Erythroblast (primary cell): ENCODE measurements around the gene SMAD6.

Experiments
- DNase-seq, 2 experiments: peaks; one replicate each; lab custom pipeline; 2025; lab: John Stamatoyannopoulos, UW
- GATA1 ChIP-seq: IDR thresholded peaks from 2 replicates; pipeline ENCODE4 v1.6.1; 2011; ENCODE audit warnings: low read depth, mild to moderate bottlenecking, control low read depth, low read length, moderate library complexity
- POLR2A ChIP-seq: IDR thresholded peaks from 2 replicates; pipeline ENCODE4 v1.6.1; 2011; ENCODE audit warnings: mild to moderate bottlenecking, low read length

The SMAD6 gene

GRCh38 chr15:66763186-66764071 is 61.4 kb downstream of the SMAD6 start:
- TF ChIP-seq POLR2A, result no peak
- no peak for TF ChIP-seq GATA1
- DNase-seq, result no peak

- DNase-seq, result no peak
- TF ChIP-seq GATA1 (no peak), POLR2A (no peak)
Measured at GRCh38 chr15:66764072-66764786, 62.2 kb downstream of the SMAD6 start.

GRCh38 chr15:66765478-66766281 is 63.6 kb downstream of the SMAD6 start:
- DNase-seq, result no peak
- TF ChIP-seq POLR2A (no peak), GATA1 (no peak)

GRCh38 chr15:66766282-66767230 is 64.5 kb downstream of the SMAD6 start:
- no peak for TF ChIP-seq GATA1
- TF ChIP-seq POLR2A, result no peak
- DNase-seq, result no peak

GRCh38 chr15:66767240-66767659 is 65.2 kb downstream of the SMAD6 start:
- no peak for DNase-seq
- TF ChIP-seq GATA1, result no peak
- no peak for TF ChIP-seq POLR2A

- TF ChIP-seq GATA1, result no peak
- no peak for DNase-seq
Measured at GRCh38 chr15:66768987-66769386, 67.0 kb downstream of the SMAD6 start.

- no peak for DNase-seq
- TF ChIP-seq GATA1, result no peak
- no peak for TF ChIP-seq POLR2A
Measured at GRCh38 chr15:66770518-66771350, 68.7 kb downstream of the SMAD6 start.

- DNase-seq, result no peak
- TF ChIP-seq POLR2A, result no peak
- no peak for TF ChIP-seq GATA1
Measured at GRCh38 chr15:66771351-66771650, 69.3 kb downstream of the SMAD6 start.

GRCh38 chr15:66772604-66773128 is 70.6 kb downstream of the SMAD6 start:
- TF ChIP-seq GATA1, result no peak
- no peak for TF ChIP-seq POLR2A
- DNase-seq, result no peak

GRCh38 chr15:66773129-66773873 is 71.3 kb downstream of the SMAD6 start:
- peak; percentile 10 to 17 for DNase-seq
- TF ChIP-seq POLR2A, result no peak
- TF ChIP-seq GATA1, result no peak
